Calu3 (cell line): ENCODE measurements around the gene RPL26. TPM values are rescaled to one million over a fixed set of nuclear protein-coding genes. Genes with fewer than 3 reads are reported as not detected.
A peak's percentile ranks its signal among the peaks of the same experiment; 100 is the strongest.
"Not testable (repeated sequence)": the region's sequence is repeated elsewhere in the genome, so short reads cannot be mapped to it uniquely, and the experiment has no call there.

Source experiments
- BruUV-seq: library from RNA; stranded (reverse); fragments of 400-500 nt; replicated peaks from 2 replicates; lab custom pipeline; 2021; lab: Mats Ljungman, UMichigan
- CTCF ChIA-PET: fragments of 300-600 bp; sonication (Branson Sonifier 250); formaldehyde crosslinking; loops from one replicate; lab custom pipeline; 2022; ENCODE audit warnings: antibody characterized with exemption; lab: Charles Lee
- DNase-seq: peaks from one replicate; pipeline ENCODE4 v3.0.0; 2022
- H3K27ac Mint-ChIP-seq: one replicate; pipeline ENCODE4 v1.8.0; 2022; ENCODE audit warnings: mixed read lengths; ENCODE audit not compliant: unreplicated experiment
- H3K27me3 Mint-ChIP-seq: one replicate; pipeline ENCODE4 v1.8.0; 2022; ENCODE audit warnings: mixed read lengths; ENCODE audit not compliant: unreplicated experiment
- H3K36me3 Mint-ChIP-seq: one replicate; pipeline ENCODE4 v1.8.0; 2022; ENCODE audit warnings: mild to moderate bottlenecking, moderate library complexity, mixed read lengths; ENCODE audit not compliant: insufficient read depth, unreplicated experiment
- H3K4me1 Mint-ChIP-seq: one replicate; pipeline ENCODE4 v1.8.0; 2022; ENCODE audit warnings: mild to moderate bottlenecking, low read depth, mixed read lengths; ENCODE audit not compliant: unreplicated experiment
- H3K4me3 Mint-ChIP-seq: one replicate; pipeline ENCODE4 v1.8.0; 2022; ENCODE audit warnings: mild to moderate bottlenecking, low read depth, moderate library complexity, mixed read lengths; ENCODE audit not compliant: unreplicated experiment
- H3K9me3 Mint-ChIP-seq: one replicate; pipeline ENCODE4 v1.8.0; 2022; ENCODE audit warnings: low read depth, mixed read lengths; ENCODE audit not compliant: unreplicated experiment
- CTCF ChIP-seq: fragments of 200-600 bp; IDR thresholded peaks from one replicate; pipeline ENCODE4 v1.8.0; 2022; ENCODE audit warnings: antibody characterized with exemption; ENCODE audit not compliant: unreplicated experiment
- intact Hi-C: fragments of 100-400 bp; cut with micrococcal nuclease; formaldehyde crosslinking; loops from one replicate; pipeline ENCODE4 v1.10.0; 2022; ENCODE audit not compliant: unreplicated experiment
- total RNA-seq: library from RNA; stranded (reverse); gene quantifications from 2 replicates; pipeline ENCODE4 v1.2.3, GENCODE V29; 2022

Gene RPL26
- total RNA-seq, 1 experiment from 2014 or later, result 842 TPM

DNA sequence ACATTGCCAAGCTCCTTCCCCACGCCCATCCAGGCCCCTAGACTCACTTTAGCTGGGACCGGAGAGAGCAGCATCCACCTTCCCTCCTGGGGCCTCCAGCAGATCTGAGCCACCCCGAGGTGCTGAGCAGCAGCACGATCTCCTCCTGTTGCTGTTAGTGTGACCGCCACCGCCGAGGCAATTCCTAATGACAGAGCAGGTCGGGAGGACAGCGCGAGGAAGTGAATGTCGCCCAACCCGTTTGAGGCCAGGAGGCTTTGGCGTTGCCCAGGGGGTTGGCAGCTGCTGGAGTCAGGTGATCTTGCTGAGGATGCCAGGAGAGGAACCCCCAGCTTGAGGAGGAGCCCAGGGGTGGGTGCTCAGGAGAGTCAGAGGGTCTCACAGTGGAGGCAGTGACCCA is 14.6 kb upstream of the RPL26 start, which contains the start of gene RNF222:
TSS of gene RNF222 (minus strand) at position 192 of the 400 bp plus-strand sequence. CDS start 4,366 bp downstream, outside the sequence.
- DNase-seq, result peak; percentile 64
- peaks cover 33% of the 10 kb centered on the region for H3K27me3 Mint-ChIP-seq
- CTCF ChIA-PET, result interaction anchor here (1.0 kb wide), 1 partner anchor 14 kb away, joined by 3 read pairs; no protein-coding TSS in a partner anchor
- no peaks in the 10 kb centered on the region for H3K36me3 Mint-ChIP-seq
- H3K9me3 Mint-ChIP-seq, result no peaks in the 10 kb centered on the region
- no peak for TF ChIP-seq CTCF
- peaks cover 11% of the 10 kb centered on the region for H3K4me1 Mint-ChIP-seq
- intact Hi-C loops, result no loop called here
- no peak within 1 kb of the TSS for H3K27ac Mint-ChIP-seq
- no TSS peak for BruUV-seq
- peak within 1 kb of the TSS; percentile 36 for H3K4me3 Mint-ChIP-seq

DNA sequence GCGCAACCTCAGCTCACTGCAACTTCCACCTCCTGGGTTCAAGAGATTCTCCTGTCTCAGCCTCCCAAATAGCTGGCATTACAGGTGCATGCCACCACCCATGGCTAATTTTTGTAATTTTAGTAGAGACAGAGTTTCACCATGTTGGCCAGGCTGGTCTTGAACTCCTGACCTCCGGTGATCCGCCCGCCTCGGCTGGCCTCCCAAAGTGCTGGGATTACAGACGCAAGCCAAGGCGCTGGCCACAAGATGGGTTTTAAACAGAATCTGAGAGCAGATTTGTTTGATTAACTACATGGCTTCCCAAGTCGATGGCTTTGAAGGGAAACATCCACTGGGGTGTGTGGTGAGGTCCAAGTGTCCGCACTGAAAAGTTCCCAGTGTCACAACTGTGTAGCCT is 11.5 kb upstream of the RPL26 start:
- intact Hi-C loops, DNase-seq, H3K9me3 Mint-ChIP-seq, H3K4me3 Mint-ChIP-seq, H3K36me3 Mint-ChIP-seq, BruUV-seq, H3K27ac Mint-ChIP-seq: not testable (repeated sequence)
- peaks cover 16% of the 10 kb centered on the region for H3K27me3 Mint-ChIP-seq
- CTCF ChIA-PET, result interaction anchor here (0.7 kb wide), 1 partner anchor 11 kb away, joined by 3 read pairs; no protein-coding TSS in a partner anchor
- H3K4me1 Mint-ChIP-seq, result peaks cover 11% of the 10 kb centered on the region

DNA sequence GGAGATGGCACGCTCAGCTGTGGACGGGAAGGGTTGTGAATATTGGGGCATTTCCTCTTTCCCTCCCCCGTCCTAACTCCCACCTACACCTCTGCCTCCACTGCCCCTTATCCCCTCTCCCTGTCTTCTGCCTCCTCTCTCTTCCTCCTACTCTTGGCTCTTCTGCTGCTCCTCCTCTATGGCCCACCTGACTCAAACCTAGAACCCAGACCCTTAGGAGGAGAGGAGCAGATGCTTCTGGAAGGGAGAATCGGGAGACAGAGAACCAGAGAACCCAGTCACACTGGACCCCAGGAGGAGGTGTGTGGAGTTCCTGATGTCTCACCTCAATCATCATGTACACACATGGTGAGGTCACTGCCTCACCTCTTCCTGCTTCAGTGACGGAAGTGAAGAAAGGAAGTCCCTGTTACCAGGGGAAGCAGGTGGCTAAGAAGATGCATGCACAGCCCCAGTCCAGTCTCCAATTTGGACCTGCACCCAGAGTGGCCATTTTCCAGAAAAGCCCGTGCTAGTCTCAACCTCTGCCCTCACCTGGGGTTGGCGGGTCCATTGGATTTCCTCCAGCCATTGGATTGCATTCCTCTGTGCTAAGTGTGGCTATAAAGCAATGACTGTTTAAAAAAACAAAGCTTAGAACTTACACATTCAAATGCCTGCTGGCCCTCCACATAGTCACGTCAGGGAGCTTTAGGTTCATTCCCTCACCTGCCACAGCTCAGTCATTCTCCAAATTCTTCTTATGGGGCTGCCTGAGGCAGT is 10.7 kb upstream of the RPL26 start:
- intact Hi-C loops, result no loop called here
- H3K27ac Mint-ChIP-seq, result no peak overlapping the region
- no peaks in the 10 kb centered on the region for H3K9me3 Mint-ChIP-seq
- CTCF ChIA-PET, result interaction anchor here (0.7 kb wide), 1 partner anchor 10 kb away, joined by 3 read pairs; no protein-coding TSS in a partner anchor
- BruUV-seq, result no TSS peak
- DNase-seq, result no peak
- no peaks in the 10 kb centered on the region for H3K36me3 Mint-ChIP-seq
- H3K4me1 Mint-ChIP-seq, result peaks cover 11% of the 10 kb centered on the region
- peaks cover 16% of the 10 kb centered on the region for H3K27me3 Mint-ChIP-seq
- no peak overlapping the region for H3K4me3 Mint-ChIP-seq
- TF ChIP-seq CTCF, result no peak

DNA sequence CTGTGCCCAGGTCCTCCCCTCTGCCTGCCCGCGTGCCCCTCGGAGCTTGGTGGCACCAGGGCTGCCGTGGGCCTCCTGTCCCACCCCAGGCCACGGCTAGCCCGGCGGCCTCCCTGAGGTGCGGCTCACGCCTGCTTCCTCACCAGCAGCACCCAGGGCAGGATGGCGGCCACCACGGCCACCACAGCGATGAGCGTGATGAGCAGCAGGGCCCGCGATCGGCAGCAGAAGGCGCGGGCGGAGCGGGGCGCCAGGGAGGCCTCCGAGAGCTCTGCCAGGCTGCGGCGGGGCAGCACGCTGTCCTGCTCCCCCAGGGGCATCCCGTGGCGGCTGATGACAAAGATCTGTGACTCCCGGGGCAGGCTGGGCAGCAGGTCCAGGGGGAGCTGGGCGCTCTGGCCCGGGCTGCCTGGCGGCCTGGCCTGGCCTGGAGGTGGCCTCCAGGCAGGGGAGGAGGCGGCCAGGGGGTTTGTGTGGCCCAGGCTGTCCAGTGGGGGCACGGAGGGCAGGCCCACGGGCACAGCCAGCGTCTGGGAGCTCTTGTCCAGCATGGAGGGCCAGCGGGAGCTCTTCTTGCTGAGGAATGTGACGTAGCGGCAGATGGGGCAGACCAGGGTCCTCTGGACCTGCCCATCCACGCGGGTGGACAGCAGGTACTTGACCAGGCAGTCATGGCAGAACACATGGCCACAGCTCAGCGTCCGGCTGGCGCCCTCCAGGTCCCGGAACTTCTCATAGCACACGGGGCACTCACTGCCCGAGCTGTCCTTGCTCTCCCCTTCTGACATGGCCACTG is 9.9 kb upstream of the RPL26 start:
- Mint-ChIP-seq H3K9me3 (no peaks in the 10 kb centered on the region), H3K27ac (no peak overlapping the region), H3K36me3 (no peaks in the 10 kb centered on the region), H3K4me1 (peaks cover 8% of the 10 kb centered on the region), H3K4me3 (no peak overlapping the region), H3K27me3 (peaks cover 16% of the 10 kb centered on the region)
- no peak for DNase-seq
- no peak for TF ChIP-seq CTCF
- CTCF ChIA-PET, result no interaction called here
- BruUV-seq, result no TSS peak
- intact Hi-C loops, result no loop called here
